GM12801 (cell line): ENCODE measurements around the gene PLA2G4F.

Source experiments
- CTCF ChIP-seq: IDR thresholded peaks from one replicate; pipeline ENCODE4 v1.5.1; 2011; ENCODE audit warnings: control low read depth; ENCODE audit not compliant: insufficient read length; ENCODE audit errors: extremely low read depth

The PLA2G4F gene

GRCh38 chr15:42157381-42157780 is 945 bp upstream of the PLA2G4F start:
- TF ChIP-seq CTCF = no peak

- no peak for TF ChIP-seq CTCF
Measured at GRCh38 chr15:42155546-42156242, 742 bp downstream of the PLA2G4F start.

GRCh38 chr15:42154956-42155355 is 1.5 kb downstream of the PLA2G4F start:
- TF ChIP-seq CTCF = no peak

GRCh38 chr15:42154212-42154941 is 2.1 kb downstream of the PLA2G4F start:
- TF ChIP-seq CTCF = no peak

- no peak for TF ChIP-seq CTCF
Measured at GRCh38 chr15:42153874-42154211, 2.6 kb downstream of the PLA2G4F start.

- no peak for TF ChIP-seq CTCF
Measured at GRCh38 chr15:42152921-42153698, 3.3 kb downstream of the PLA2G4F start.

- no peak for TF ChIP-seq CTCF
Measured at GRCh38 chr15:42152196-42152920, 4.1 kb downstream of the PLA2G4F start.
